HL-60 (cell line): ENCODE results near the gene PRAMEF13.
"Not testable (repeated sequence)": the region's sequence is repeated elsewhere in the genome, so short reads cannot be mapped to it uniquely, and the experiment has no call there.

ENCODE experiments used
- CTCF ChIP-seq: IDR thresholded peaks from one replicate; pipeline ENCODE4 v1.5.1; 2011; ENCODE audit warnings: low read length, control low read depth, inconsistent platforms; ENCODE audit not compliant: insufficient read depth
- SPI1 ChIP-seq: IDR thresholded peaks from 2 replicates; pipeline ENCODE4 v1.6.1; 2012; ENCODE audit warnings: low read depth, mild to moderate bottlenecking, borderline replicate concordance

- TF ChIP-seq CTCF, SPI1: not testable (repeated sequence)
Measured at GRCh38 chr1:13216619-13217018, 15.4 kb upstream of the PRAMEF13 start.
